T-helper 9 cell (primary cell): ENCODE measurements around the gene TMED5.
"Not testable (repeated sequence)": the region's sequence is repeated elsewhere in the genome, so short reads cannot be mapped to it uniquely, and the experiment has no call there.

Experiments used
- DNase-seq: peaks from one replicate; pipeline ENCODE4 v3.0.0-alpha.2; 2020
- total RNA-seq, 2 donors: gene quantifications; one replicate each; lab custom pipeline; 2026; lab: John Stamatoyannopoulos, UW

TMED5 gene
- 114 to 119 reads per million in 2 donors for total RNA-seq

- peak; percentile 90 for DNase-seq
Observed at GRCh38 chr1:93179886-93180722, at the start of gene TMED5. TSS of gene TMED5 (minus strand) at chr1:93180413. CDS start at chr1:93180242, 171 bp downstream.

GRCh38 chr1:93223023-93223675, 42.9 kb upstream of the TMED5 start:
- DNase-seq, result no peak

- no peak for DNase-seq
Observed at GRCh38 chr1:93221913-93222312, 41.7 kb upstream of the TMED5 start.

- not testable (repeated sequence) for DNase-seq
Observed at GRCh38 chr1:93220716-93221115, 40.5 kb upstream of the TMED5 start.

- DNase-seq, result no peak
Observed at GRCh38 chr1:93219443-93219842, 39.2 kb upstream of the TMED5 start.

- no peak for DNase-seq
Observed at GRCh38 chr1:93215322-93215721, 35.1 kb upstream of the TMED5 start.

GRCh38 chr1:93207211-93207610, 27.0 kb upstream of the TMED5 start:
- DNase-seq, result no peak

GRCh38 chr1:93206567-93206954, 26.3 kb upstream of the TMED5 start:
- no peak for DNase-seq

GRCh38 chr1:93205892-93206566, 25.8 kb upstream of the TMED5 start:
- DNase-seq, result no peak

GRCh38 chr1:93200714-93201113, 20.5 kb upstream of the TMED5 start:
- no peak for DNase-seq

- DNase-seq, result no peak
Observed at GRCh38 chr1:93200086-93200620, 19.9 kb upstream of the TMED5 start.

- DNase-seq, result no peak
Observed at GRCh38 chr1:93199150-93199549, 18.9 kb upstream of the TMED5 start.

GRCh38 chr1:93196591-93196990, 16.4 kb upstream of the TMED5 start:
- no peak for DNase-seq

GRCh38 chr1:93194231-93194990, 14.2 kb upstream of the TMED5 start:
- DNase-seq, result no peak

GRCh38 chr1:93190432-93190831, 10.2 kb upstream of the TMED5 start:
- no peak for DNase-seq

- no peak for DNase-seq
Observed at GRCh38 chr1:93186667-93187066, 6.5 kb upstream of the TMED5 start.

- DNase-seq, result peak; percentile 45
Observed at GRCh38 chr1:93180723-93181613, 755 bp upstream of the TMED5 start, which contains the start of gene CCDC18. TSS of gene CCDC18 (plus strand) at chr1:93180724. CDS start at chr1:93183362, 2,638 bp downstream.

GRCh38 chr1:93178418-93178817, 1.8 kb downstream of the TMED5 start:
- no peak for DNase-seq

- no peak for DNase-seq
Observed at GRCh38 chr1:93177991-93178390, 2.2 kb downstream of the TMED5 start.

GRCh38 chr1:93174638-93175037, 5.6 kb downstream of the TMED5 start:
- not testable (repeated sequence) for DNase-seq

GRCh38 chr1:93172778-93173177, 7.4 kb downstream of the TMED5 start:
- no peak for DNase-seq
